HFF-Myc (cell line): Measurements from ENCODE around the gene SYNGR1.

ENCODE experiments used
- DNase-seq: peaks from one replicate; pipeline ENCODE4 v3.0.0-alpha.2; 2011; ENCODE audit warnings: low read depth; ENCODE audit errors: extremely low read depth
- H3K4me3 ChIP-seq: replicated peaks from 2 replicates; pipeline ENCODE4 v1.5.1; 2011; ENCODE audit warnings: low read depth, mild to moderate bottlenecking, control low read depth, low read length
- TF ChIP-seq, protein P1 (sequence below): IDR thresholded peaks from 2 replicates; pipeline ENCODE4 v1.5.1; 2012; ENCODE audit warnings: mild to moderate bottlenecking, low read depth, low read length, control low read depth; ENCODE audit errors: missing control alignments

SYNGR1 gene

DNA sequence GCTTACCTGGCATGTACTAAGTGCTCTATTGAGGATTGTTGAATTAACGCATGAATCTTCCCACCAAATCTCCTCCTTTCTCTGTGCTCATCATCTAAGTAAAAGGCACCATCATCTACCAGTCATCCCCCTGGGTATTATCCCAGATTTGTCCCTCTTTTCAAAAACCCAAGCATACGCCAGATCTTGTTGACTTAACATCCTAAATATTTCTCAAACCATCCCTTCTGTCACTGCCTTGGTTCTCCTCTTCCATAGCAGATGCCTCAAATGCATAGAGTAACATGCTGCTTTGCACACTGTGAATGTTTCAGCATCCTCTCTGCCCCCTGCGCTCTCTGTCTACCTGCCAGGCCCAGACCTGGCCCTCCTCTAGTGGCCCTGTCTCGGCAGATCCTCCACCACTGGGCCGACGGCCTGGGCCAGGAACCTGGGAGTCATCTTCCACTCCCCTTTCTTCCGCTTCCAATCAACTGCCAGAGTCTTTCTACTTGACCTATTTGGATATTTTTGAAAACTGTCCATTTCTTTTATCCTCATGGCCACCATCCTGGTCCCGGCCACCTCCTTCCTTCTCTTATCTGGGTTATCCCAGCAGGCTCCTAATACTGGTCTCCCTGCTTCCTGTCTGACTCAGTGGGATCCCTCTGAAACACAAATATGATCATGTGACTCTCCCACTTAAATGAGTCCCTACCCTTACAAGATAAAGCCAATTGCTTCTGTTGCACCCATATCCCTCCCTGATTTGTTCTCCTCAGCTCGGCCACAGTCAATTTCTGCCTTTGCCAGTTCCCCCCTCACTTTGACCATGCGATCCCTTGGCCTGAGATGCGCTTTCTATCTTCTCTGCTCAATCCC lies 46.4 kb downstream of the SYNGR1 start:
- TF ChIP-seq, protein P1, sequence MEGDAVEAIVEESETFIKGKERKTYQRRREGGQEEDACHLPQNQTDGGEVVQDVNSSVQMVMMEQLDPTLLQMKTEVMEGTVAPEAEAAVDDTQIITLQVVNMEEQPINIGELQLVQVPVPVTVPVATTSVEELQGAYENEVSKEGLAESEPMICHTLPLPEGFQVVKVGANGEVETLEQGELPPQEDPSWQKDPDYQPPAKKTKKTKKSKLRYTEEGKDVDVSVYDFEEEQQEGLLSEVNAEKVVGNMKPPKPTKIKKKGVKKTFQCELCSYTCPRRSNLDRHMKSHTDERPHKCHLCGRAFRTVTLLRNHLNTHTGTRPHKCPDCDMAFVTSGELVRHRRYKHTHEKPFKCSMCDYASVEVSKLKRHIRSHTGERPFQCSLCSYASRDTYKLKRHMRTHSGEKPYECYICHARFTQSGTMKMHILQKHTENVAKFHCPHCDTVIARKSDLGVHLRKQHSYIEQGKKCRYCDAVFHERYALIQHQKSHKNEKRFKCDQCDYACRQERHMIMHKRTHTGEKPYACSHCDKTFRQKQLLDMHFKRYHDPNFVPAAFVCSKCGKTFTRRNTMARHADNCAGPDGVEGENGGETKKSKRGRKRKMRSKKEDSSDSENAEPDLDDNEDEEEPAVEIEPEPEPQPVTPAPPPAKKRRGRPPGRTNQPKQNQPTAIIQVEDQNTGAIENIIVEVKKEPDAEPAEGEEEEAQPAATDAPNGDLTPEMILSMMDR: no peak

DNA sequence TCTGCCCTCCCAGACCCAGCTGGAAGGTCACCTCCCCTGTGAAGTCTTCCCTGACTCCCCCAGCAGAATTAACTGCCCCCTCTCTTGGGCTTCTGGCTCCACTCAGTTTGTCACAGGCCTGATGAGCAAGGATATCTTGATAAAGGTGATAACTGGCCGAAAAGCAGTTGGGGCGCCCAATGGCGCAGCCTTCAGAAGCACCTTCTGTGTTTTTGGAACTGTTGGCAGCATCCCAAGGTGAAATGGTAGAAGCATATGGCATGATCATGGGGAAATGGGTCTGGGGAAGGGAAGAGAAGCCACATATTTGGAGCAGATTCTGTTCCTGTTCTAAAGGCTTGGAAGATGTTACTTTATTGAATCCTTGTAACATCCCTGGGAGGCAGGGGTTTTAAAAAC lies 47.0 kb downstream of the SYNGR1 start:
- H3K4me3 ChIP-seq: no peak overlapping the region
- no peak for DNase-seq
- TF ChIP-seq, protein P1: no peak

More for the DNA sequence above, 46.4 kb downstream of the SYNGR1 start:
- no peak for DNase-seq
- H3K4me3 ChIP-seq: no peak overlapping the region

DNA sequence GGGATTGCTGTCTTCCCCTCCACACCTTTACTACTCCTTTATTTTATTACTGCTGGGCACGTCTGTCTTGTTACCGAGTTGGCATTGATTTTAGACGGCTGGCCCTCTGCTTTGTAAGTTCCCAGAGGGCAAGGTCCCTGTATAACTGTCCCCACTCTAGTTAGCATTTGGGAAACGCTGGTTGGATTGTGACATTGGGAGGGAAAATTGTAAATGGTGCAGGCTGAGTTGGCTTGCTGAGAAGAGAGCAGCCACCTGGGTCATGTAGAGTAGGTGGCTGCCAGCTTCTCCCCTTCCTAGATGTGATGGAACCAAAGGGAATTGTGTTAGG lies 51.5 kb downstream of the SYNGR1 start:
- TF ChIP-seq, protein P1: no peak
- no peak for DNase-seq
- H3K4me3 ChIP-seq: no peak overlapping the region

DNA sequence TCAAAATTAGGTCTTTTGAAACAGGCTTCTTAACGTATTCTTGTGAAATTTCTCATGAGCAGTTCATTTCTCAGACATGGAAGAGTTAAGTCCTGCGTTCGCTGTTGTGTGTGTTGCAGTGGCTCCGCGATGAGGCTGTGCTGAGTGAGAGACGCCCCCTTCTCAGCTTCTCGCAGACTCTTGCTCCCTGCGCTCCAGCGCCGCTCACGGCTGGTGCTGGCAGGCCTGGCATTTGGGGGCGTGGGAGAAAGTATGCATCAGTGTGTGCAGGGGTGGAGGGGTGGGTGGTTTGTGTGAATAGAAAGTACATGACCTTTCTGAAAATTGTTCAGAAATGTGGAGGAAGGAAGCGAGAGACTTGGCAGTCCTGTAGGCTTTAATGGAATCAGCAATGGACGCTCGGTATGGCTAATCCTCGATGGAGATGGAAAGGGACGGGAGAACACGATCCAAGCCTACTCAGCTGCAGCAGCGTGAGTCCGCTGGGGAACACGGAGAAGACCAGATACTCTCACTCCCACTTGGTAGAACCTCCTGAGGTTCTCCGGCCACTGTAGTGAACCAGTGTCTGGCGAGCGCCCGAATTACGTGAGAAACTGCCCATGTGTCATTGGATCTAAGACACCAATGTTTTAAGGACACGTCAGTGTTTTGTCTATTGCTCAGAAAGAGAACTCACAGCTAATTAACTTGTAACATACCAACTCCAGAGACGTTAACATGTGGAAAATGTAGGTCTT lies 55.7 kb downstream of the SYNGR1 start:
- H3K4me3 ChIP-seq: no peak overlapping the region
- no peak for DNase-seq
- TF ChIP-seq, protein P1: no peak

DNA sequence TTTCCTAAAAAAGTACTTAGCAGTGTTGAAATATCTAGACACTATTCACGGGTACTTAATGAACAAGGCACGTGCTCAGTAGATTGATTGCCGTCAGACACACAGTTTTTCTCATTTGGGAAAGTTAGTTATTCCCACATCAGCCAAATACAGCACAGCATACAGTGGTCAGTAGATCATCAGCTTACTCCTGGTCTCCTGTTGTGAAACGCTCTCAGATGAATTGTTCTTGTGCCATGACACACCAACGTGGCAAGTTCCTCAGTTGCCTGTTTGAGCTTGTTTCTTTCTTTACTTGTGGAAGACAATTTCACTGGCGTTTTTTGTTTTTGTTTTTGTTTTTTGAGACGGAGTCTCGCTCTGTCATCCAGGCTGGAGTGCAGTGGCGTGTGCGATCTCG lies 58.4 kb downstream of the SYNGR1 start:
- no peak for DNase-seq
- TF ChIP-seq, protein P1: no peak
- no peak overlapping the region for H3K4me3 ChIP-seq

DNA sequence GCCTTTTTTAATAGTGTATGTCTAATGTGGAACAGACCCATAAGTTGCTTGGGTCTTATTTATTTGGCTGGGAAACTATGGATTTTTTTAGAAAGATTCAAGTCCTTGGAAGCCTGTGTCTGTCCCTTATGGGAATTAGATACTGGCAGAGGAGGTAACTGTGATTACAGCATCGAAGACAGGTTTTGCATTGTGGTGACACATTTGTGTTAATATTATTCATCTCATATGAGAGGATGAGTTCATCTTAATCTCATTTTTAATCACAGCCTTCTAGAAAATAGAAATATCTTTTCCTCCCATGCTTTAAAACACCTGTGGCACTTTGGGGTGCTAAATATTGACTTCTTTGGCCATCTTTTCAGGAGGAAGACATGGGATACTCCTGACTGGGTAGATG lies 59.0 kb downstream of the SYNGR1 start:
- H3K4me3 ChIP-seq: no peak overlapping the region
- TF ChIP-seq, protein P1: no peak
- DNase-seq: no peak
